NCI-H1105 treated with DMSO at 0.1 percent for 48 hours (cell line): Measurements from ENCODE around the gene DBH.
A peak's percentile ranks its signal among the peaks of the same experiment; 100 is the strongest.

Experiments
- DNase-seq: peaks from one replicate; lab custom pipeline; 2025; lab: John Stamatoyannopoulos, UW

Gene DBH

DNA sequence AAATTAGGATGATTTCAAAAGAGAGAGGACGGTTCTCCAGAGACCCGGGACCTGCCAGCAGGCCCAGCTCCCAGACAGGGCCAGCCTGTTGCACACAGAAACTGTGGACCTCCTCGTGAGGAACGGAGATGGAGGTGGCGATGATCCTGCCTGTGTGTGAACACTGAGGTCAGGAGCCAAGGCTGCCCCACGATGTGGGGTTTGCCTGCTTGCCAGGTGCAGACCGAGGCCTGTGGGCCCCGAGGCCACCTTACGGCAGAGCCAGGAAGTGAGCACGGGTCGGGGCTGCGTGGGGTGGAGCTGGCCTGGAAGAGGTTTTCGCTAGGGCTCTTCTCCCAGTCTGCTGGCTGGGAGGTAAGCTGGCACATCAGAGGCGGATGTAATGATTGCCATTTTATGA lies 31.3 kb upstream of the DBH start:
- DNase-seq = no peak

DNA sequence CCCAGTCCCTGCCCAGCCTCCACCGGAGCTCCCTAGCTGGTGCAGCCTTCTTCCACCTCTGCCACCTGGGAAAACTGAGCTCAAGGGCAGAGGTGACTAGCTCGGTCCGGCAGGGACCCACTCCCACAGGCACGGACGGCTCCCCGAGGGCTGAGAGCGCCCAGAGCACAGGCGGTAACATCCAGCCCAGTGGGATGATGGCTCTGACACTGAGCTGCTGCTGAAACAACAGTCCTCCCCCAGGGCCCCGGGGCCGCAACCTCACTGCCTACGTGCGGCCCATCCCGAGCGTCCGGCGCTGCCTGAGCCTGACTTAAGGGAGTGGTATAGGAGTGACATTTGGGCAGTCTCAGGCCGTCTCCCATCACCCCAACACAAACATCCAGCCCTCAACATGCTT lies 30.7 kb upstream of the DBH start:
- no peak for DNase-seq

DNA sequence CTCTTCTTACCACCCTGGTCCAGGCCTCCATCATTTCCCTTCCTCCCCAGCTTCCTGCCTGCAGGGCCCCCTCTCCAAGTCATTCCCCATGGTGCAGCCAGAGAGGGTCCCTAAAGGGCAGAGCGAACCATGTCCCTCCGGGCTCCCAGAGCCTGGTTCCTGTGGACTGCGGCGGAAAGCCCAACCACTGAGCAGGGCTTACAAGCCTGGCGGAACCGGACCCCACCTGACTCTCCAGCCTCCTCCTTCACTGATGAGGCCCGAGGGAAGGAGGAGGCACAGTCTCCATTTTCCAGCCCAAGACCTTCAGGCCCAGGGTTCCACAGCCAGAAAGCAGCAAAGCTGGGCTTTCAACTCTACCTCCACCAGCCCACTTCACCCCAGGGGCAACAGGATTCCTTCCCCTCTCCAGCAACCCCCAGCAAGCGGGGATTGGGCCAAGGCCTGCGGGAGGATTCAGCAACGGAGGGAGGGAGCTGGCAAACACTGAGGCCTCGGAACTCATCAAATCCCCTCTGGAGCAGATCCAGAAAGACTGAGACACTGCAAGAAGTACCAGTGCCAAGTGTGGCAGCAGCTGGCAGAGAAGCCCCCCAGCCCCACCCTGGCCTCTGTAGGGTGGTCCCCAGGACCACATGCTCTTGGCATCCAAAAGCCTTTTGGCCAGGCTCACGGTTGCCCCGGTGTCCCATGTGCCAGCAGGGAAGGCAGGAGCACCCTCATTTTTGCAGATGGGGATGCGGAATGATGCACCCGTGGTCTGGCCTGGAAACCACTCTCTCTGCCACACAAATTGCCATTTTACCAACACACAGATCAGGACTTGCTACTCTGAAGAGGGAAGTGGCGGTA lies 30.1 kb upstream of the DBH start:
- DNase-seq = peak; percentile 65

DNA sequence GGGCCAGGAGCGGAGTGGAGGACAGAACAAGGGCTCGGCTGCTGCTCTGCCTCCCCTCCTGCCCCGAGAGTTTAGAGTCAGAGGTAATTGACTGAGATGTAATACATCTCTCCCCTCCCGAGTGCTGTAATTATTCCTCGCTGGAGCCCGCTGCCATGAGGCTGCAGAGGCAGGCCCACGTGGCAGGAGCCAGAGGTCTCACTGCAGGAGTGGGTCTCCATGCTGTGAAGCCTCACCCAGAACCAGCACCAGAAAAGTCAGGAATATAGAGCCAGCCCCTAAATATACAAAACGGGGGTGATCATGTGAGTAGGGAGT lies 29.5 kb upstream of the DBH start:
- DNase-seq = peak; percentile 63

DNA sequence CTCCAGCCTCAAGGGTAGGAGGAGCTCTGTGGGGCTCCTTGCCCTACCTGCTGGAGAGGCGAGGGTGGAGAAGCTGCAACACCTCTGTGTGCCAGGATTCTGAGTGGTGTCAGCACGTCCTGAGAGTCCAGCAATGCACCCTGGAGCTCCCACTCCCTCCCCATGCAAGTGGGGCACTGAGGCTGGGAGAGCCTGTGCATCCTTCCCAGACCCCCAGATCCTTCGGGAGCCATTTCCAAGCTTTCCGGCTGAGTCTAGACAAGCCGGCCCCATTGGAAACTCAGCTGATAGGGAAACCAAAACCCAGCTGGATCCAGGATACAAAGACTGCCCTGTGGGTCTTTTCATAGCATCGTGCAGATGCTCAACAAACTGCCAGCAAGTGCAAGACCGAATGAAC lies 28.8 kb upstream of the DBH start:
- DNase-seq = no peak

DNA sequence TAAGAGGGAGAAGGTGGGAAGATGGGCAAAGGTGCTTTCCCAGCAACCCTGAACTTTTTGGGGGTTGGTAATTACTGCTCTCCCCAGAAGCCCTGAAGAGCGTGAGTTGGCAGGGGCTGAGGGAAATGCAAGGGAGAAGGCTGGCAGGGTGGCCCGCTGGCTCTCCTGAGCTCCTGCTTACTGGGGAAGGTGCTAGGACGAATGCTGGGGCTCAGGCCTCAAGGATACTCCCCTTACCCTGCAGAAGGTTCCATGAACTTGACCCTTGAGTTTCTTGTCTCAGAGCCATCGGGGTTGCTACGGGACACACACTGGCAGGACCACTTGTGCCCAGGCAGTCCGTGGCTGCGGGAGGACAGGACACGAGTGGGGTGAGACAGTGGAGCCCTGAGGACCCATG lies 28.2 kb upstream of the DBH start:
- DNase-seq = no peak

DNA sequence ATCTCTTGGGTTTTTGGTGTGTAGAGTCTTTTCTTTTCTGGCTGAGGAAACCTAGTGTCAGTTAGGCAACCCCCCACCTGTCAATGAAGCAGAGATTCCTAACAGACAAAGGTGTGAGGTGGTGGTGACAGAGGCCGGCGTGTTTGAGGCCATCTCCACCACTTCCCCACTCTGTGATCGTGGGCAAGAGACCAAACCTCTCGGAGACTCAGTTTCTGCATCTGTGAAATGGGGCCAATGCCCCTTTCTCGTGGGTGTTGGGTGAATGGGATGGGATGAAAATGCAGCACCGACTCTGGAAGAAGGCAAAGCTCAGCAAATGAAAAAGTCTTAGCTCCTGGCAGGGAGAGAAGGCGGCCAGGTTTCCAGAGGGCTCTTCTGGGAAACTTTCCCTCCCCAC lies 27.8 kb upstream of the DBH start:
- DNase-seq = no peak

DNA sequence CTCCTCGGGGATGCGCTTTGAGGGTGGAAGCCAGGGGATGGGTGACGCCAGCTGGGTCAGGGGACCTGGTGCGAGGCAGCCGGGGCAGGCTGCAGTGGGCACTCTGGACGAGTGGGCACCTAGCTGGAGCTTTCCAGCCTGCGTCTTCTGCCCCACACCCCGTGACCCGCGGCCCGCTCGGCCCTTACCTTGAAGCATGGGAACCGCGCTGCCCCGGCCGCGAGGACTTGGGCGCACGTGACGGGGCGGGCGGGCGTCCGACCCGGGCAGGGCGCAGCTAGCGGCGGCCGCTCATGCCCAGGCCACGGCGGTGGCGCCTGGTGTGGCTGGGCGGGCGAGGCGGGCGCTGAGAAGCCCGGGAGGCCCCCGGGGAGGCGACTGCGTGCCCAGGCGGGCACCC lies 27.3 kb upstream of the DBH start:
- no peak for DNase-seq

DNA sequence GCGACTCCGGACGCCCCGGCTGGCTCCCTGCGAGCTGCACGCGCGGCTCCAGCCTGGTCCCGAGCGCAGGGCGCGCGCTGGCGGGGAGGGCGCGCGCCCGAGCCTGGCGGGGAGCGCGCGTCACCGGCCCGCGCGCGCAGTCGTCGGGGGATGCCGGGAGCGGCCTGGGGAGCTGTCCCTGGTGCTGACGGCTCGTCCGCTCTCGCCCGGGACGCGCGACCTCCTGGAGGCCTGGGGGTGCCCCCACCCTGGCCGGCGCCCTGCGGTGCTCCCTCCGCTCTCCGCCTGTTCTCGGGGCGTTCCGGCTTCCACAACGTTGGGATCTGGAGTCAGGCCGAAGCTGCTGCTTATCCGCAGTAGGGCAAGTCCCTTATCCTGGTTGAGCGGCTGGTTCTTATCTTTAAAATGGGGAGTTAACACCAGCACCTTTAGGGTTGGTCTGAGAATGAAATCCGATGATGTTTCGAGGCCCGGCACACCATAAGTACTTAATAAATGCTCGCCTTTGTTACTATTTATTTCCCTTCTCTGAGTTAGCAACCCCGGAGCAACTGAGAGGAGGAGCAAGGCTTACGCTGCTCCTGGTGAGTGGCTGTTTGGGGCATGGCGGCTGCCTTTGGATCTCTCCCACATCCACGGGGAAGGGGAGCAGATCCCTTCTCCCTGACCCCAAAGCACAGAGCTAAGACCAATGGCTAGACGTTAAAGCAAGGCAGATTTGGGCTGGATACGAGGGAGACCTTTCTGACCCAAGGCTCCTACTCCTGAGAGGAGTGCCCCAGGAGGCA lies 26.7 kb upstream of the DBH start, which contains the start of gene FAM163B:
Gene FAM163B, minus strand, starts transcription at position 79 of the 788 bp plus-strand sequence. CDS start 29,166 bp downstream, outside the sequence.
- no peak for DNase-seq

DNA sequence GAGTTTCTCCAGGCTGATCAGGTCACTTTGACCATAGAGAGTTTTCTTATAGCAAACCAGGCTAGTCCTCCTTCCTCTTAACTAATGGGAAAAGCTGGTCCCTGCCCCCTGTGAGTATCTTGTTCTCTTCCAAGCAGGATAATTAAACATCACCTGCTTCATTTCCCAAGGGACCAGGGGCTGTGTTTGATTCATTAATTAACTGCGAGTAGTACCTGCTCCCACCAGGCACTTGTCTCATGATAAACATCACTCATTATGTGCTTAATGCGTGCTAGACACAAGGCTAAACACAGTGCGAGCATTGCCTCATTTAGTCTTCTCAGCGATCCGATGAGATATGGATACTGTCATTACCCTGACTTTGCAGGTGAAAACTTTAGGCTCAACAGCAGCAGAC lies 25.3 kb upstream of the DBH start:
- peak; percentile 99 for DNase-seq

DNA sequence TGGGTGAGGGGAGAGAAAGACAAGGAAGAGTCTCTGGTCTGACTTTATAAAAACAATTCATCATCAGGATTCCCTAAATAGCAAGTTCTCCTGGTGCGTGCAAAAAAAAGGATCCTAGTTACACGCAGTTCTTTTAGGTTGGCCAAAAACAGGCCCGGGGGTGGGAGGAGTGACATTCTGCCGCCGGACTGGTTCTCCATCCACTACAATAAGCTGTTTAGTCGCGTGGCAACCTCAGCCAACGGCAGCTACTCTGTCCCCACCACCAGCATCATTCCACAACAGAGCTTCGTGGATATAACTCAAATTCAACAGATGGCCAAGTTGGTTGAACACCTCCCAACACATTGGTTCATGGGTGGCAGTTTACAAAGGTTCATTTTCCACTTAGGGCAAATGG lies 24.1 kb upstream of the DBH start:
- no peak for DNase-seq

DNA sequence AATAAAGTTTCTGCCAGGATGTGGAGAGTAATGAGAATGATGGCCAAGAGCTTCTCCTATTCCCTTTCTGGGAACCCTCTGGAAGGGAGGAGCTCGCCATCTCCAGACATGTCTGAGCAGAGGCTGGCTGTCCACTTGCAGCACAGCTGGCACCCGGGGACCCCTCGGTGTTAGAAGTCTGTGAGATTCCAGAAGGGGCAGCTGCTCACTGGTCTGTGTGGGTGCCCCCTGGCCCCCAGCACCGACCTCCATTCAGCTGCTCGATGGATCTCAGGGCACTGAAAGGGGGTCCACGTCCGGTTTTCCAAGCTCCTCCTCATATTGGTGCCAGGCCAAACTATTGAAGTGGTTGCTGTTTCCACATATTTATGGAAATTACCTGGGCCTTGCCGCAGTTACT lies 23.3 kb upstream of the DBH start:
- peak; percentile 79 for DNase-seq

DNA sequence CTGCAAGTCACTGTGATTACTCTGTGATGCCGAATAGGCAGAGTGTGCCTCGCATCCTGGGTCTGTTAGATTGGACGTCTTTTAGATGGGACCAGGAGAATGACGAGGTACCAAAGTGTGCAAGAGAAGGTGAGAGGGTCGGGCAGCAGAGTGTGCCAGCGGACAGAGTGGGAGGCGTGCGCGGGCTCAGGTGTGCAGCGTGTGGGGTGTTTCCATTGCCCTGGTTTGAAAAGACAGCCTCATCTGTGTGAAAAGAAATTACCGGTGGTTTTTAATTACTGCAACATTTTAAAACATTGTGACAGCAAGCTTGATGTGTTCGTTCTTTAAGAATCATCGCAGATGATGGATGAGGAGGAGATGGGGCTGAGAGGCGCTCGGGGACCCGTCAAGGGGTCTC lies 22.7 kb upstream of the DBH start:
- no peak for DNase-seq

DNA sequence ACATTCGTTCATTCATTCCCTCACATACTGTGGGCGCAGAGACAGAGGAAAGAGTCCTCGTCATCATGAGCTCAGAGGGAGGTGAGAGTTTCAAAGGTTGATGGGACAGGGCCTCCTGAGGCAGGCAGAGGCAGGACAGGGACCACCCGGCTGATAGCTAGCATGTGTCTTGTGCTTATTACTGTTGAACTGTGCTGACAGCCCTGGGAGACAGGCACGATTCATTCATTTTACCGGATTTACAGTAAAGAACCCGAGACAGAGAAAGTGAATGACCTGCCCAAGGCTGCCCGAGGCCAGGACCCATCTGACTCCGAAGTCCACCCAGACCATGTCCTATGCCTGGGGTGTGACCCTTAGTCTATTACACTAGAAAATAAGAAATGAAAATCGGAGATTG lies 22.1 kb upstream of the DBH start:
- no peak for DNase-seq

DNA sequence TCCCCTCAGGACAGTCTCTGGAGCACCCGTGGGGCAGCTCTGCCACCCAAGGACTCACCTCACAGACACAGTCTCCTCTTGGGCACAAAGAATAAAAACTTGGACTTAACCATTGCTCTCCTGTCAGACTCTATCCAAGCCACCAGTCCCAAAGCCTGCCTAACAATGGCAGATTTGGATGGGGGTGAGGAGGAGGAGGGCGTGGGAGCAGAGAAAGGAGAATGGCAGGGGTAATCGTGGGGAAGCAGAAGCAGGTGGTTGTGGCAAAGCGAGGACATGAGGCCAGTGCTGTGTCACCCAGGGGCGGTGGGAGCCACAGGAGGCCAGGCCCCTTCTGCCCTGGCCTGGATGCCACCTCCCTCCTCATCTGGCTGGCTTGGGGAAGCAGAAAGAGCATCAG lies 21.5 kb upstream of the DBH start:
- DNase-seq = no peak

DNA sequence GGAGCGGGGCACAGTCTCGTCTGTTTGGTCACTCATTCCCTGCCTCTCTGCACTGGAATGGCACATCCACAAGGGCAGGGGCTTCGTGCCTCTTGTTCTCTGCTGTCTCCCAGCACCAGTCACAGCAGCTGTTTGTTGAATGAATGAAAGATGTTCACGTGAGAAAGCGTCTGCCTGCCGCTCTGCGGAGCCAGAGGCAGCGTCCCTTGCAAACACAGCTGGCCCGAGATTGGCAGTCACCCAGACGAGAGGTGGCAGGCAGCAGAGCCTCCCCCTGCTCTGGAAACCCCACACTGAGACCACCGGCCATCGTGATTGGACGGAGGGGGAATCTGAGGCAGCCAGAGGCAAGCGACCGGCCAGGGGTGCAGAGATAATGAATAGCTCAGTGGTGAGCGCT lies 21.0 kb upstream of the DBH start:
- no peak for DNase-seq

DNA sequence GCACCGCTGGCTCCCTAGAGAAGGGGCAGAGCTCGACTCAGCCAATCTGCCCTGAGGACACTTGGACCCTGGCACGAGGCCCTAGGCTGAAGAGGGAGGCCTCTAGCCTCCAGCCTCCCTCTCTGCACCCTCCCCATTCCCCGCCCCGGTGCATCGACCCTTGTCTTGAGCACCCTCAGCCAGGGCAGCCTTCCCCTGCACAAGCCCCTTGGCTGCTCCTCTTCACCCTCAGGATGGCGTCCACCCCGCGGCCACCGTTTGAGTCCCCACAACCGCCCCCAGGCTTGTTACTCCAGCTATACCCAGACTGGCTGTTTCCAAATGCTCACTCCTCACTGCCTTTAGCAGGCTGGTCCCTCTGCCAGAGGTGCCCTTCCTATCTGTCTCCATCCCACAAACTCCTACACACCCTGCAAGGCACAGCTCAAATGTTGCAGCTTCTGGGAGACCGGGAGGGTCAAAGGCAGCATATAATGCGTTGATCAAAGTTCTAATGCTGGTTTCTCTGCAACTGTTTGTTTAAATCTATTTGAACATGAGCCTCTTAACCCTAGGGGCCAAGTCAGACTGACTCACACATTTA lies 20.5 kb upstream of the DBH start:
- DNase-seq = no peak

DNA sequence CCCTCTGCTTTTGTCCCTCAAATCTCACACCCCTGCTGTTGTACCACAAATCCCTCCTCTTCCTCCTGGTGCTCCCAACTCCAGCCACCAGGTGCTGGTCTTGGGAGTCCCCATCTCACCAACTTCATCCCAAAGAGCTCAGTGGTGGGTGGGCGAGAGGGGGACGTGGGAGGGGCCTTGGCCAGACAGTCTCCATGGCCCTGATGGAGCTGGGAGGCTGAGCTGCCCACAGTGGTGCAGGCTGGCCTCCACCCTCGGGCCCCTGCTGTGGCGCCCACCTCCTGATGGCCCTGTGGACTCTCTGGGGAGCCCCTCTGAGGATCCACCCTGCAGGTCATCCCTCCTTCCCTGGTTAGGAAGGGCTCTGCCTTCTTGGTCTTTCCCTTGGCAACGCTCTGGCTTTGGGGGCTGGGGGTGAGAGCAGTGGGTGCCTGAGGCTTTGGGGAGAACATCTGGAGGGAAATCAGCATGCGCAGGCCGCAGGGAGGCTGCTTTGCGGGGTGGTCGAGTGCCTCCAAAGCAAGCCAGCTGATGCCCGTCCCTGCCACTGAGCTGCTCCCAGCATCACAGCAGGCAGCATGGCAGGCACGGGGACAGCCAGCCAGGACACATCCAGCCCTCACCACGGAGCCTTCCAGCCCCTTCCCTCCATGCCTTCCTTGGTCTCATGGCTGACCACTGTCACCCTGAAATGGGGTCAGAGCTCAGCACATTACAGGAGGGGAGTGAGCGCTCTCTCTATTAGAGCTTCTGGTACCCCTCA lies 19.3 kb upstream of the DBH start:
- no peak for DNase-seq

DNA sequence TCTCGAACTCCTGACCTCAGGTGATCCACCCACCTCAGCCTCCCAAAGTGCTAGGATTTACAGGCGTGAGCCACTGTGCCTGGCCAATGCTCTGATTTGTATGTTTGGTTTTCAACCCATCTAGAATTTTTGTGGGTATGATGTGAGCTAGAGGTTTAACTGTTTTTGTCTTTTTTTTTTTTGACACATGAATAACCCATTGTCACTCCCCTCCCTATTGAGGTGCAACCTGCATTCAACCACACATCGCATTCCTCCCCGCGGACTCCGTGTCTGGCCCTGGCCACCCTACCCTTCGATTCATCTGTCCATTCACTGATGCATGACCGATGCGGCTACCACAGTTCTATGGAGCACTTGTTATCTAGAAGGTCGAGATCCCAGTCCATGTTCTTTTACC lies 17.4 kb upstream of the DBH start:
- DNase-seq = no peak

DNA sequence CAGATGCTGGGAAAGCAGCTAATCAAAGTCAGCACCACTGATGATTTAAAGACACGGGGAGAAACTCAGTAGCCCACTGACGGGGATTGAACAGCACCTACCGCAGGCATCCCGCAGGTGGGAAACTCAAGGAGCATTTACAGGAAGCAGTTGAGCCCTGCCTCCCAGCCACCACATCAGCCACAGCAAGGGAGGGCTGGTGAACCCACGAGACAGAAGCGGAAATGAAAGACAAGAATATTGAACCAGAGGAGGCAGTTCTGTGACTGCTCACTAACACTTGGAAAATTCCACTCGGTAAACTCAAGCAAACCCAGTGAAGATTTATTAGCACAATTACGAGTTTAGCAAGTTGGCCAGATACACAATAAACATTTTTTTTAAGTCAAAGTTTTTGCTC lies 16.4 kb upstream of the DBH start:
- DNase-seq = no peak

DNA sequence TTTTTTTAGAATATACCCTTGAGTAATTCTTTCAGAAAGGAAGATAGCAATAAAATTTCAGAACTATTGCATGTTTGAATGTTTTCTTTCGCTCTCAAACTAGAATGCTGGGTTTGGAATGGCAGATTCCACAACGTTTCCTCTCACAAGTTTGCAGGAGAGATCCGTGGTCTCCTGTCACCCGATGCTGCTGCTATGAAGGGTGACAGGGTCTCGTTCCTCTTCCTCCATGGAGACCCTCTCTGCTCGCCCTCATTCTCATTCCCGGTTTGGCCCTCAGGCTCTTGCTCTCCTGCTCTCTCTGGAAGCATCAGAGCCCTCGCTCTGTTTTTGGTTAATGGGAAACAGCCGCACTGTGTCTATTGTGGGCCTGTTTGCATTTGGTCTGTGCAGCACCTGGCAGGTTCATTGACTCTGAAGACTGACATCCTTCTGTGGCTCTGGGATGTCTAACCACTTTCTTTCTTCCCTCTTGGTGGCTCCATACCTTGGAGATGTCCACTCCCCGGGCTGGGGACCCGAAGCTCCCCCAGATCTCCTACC lies 14.4 kb upstream of the DBH start:
- no peak for DNase-seq

DNA sequence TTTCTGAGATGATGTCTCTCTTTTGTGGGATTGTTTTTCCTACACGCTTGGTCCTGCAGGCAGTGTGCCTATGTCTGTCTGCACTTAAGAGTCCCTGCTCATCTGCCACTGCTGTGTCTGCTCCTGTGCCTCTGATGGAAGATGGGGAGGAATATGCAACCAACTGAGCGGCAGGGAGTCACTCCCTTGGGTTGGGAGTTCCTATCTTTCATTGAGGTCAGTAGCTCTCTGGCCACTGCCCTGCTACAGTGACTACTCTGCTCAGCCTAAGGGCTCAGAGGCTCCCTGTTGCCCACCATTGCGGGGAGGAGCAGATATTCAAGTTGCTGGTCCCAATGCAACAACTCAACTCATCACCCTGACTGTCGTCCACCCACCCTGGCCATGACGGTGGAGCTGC lies 13.6 kb upstream of the DBH start:
- no peak for DNase-seq
